ENCODE measurements around the gene DYNC1I1. TPM values are rescaled to one million over a fixed set of nuclear protein-coding genes. Genes with fewer than 3 reads are reported as not detected.

The DYNC1I1 gene
- total and polyA plus RNA-seq, 2 donors (not counting 1 experiment from before 2014, with no cell fraction given), result 0.17 to 0.30 TPM

DNA sequence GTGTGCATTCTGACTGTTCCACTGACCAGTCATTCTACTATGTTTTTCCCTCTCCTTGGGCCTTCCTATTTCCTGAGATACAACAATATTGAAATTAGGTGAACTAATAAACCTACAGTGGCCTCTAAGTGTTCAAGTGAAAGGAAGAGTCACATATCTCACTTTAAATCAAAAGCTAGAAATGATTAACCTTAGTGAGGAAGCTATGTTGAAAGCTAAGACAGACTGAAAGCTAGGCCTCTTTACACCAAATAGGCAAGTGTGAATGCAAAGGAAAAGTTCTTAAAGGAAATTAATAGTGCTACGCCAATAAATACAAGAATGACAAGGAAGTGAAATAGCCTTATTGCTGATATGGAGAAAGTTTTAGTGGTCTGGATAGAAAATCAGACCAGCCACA lies 5.7 kb upstream of the DYNC1I1 start:
- no peak overlapping the region for H2AFZ ChIP-seq (ENCODE audit: low read length)
- H3K9me3 ChIP-seq (ENCODE audit: control insufficient read depth, insufficient read depth, low read depth, low read length), result no peaks in the 10 kb centered on the region
- TF ChIP-seq, protein P1, sequence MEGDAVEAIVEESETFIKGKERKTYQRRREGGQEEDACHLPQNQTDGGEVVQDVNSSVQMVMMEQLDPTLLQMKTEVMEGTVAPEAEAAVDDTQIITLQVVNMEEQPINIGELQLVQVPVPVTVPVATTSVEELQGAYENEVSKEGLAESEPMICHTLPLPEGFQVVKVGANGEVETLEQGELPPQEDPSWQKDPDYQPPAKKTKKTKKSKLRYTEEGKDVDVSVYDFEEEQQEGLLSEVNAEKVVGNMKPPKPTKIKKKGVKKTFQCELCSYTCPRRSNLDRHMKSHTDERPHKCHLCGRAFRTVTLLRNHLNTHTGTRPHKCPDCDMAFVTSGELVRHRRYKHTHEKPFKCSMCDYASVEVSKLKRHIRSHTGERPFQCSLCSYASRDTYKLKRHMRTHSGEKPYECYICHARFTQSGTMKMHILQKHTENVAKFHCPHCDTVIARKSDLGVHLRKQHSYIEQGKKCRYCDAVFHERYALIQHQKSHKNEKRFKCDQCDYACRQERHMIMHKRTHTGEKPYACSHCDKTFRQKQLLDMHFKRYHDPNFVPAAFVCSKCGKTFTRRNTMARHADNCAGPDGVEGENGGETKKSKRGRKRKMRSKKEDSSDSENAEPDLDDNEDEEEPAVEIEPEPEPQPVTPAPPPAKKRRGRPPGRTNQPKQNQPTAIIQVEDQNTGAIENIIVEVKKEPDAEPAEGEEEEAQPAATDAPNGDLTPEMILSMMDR (conservative IDR thresholded peaks at IDR 0.05 in 1 of 2, IDR thresholded peaks at IDR 0.05 in 1 of 2; ENCODE audit: low read depth in 1 of 2, low read length in 2 of 2), result no peak
- no peak for TF ChIP-seq EZH2 (IDR thresholded peaks at IDR 0.05; ENCODE audit: low read length, missing control alignments)
- H3K79me2 ChIP-seq (ENCODE audit: control insufficient read depth, insufficient read depth, low read length), result no peaks in the 10 kb centered on the region
- no peaks in the 10 kb centered on the region for H4K20me1 ChIP-seq (ENCODE audit: control insufficient read depth, extremely low read depth, insufficient read depth, low read length)
- no peaks in the 10 kb centered on the region for H3K4me1 ChIP-seq (ENCODE audit: control insufficient read depth, extremely low read depth, insufficient read depth, low read length)
- H3K4me3 ChIP-seq (replicated peaks in 1 of 4; ENCODE audit: control extremely low read depth in 1 of 4, insufficient read depth in 1 of 4, low read depth in 3 of 4, low read length in 4 of 4), result no peak overlapping the region
- no peaks in the 10 kb centered on the region for H3K36me3 ChIP-seq (ENCODE audit: control insufficient read depth, insufficient read depth, low read length)
- no peak overlapping the region for H3K27ac ChIP-seq (ENCODE audit: insufficient read depth, low read length)
- H3K27me3 ChIP-seq (ENCODE audit: control insufficient read depth, insufficient read depth, low read length), result no peaks in the 10 kb centered on the region
- no peak for DNase-seq (ENCODE audit: low read depth in 2 of 2)
- H3K4me2 ChIP-seq (ENCODE audit: extremely low read depth, insufficient read depth, low read length), result no peak overlapping the region
- no peak overlapping the region for H3K9ac ChIP-seq (ENCODE audit: insufficient read depth, low read length)

DNA sequence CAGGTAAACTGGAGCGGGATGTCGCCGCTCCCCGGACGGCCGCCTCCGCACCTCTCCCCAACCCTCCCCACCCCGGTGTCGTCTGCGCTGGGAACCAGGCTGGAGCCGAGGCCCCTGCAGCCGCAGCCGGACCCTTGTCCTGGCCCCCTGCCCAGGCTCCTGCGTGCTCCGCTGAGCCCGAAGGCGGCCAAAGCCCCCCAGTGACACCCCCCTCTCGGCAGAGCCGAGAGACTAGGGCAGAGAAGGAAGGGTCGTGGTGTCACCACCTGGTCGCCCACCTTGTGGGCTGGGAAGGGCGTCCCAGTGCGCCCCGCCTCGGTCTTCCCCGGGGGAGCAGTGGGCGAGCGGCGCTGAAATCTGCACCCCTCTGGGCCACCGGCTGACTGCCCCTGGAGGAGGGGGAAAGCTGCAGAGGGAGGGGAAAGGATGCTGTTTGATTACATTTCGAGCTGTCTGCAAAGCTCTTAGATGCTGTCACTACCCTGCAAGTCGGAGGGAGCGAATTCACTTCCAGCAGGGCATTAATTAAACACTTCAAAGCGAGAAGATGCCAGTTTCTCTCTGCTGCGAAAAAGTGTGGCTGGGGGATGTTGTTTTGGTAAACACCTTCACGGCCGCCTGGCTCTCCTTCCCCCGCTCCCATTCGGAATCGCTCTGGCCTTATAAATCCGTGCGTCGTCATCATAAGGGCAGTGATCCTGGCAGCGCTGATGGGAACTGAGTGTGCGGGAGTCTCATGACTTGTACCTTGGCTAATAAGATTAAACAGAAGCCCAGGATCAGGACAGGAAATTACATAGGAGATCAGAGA lies 622 bp downstream of the DYNC1I1 start:
- Histone ChIP-seq H3K9ac (ENCODE audit: insufficient read depth, low read length) (peak overlapping the region; percentile 5), H3K4me2 (ENCODE audit: extremely low read depth, insufficient read depth, low read length) (peak overlapping the region; percentile 81), H3K4me3 (replicated peaks in 1 of 4; ENCODE audit: control extremely low read depth in 1 of 4, insufficient read depth in 1 of 4, low read depth in 3 of 4, low read length in 4 of 4) (peak overlapping the region; percentile 43 to 56 (median 50)), H3K27me3 (ENCODE audit: control insufficient read depth, insufficient read depth, low read length) (no peaks in the 10 kb centered on the region), H2AFZ (ENCODE audit: low read length) (peak overlapping the region; percentile 67), H3K27ac (ENCODE audit: insufficient read depth, low read length) (no peak overlapping the region), H4K20me1 (ENCODE audit: control insufficient read depth, extremely low read depth, insufficient read depth, low read length) (no peaks in the 10 kb centered on the region), H3K4me1 (ENCODE audit: control insufficient read depth, extremely low read depth, insufficient read depth, low read length) (no peaks in the 10 kb centered on the region), H3K79me2 (ENCODE audit: control insufficient read depth, insufficient read depth, low read length) (no peaks in the 10 kb centered on the region), H3K9me3 (ENCODE audit: control insufficient read depth, insufficient read depth, low read depth, low read length) (no peaks in the 10 kb centered on the region), H3K36me3 (ENCODE audit: control insufficient read depth, insufficient read depth, low read length) (no peaks in the 10 kb centered on the region)
- DNase-seq (ENCODE audit: low read depth in 2 of 2), result peak; percentile 14 to 32
- TF ChIP-seq, protein P1 (conservative IDR thresholded peaks at IDR 0.05 in 1 of 2, IDR thresholded peaks at IDR 0.05 in 1 of 2; ENCODE audit: low read depth in 1 of 2, low read length in 2 of 2), result no peak
- TF ChIP-seq EZH2 (IDR thresholded peaks at IDR 0.05; ENCODE audit: low read length, missing control alignments), result no peak

DNA sequence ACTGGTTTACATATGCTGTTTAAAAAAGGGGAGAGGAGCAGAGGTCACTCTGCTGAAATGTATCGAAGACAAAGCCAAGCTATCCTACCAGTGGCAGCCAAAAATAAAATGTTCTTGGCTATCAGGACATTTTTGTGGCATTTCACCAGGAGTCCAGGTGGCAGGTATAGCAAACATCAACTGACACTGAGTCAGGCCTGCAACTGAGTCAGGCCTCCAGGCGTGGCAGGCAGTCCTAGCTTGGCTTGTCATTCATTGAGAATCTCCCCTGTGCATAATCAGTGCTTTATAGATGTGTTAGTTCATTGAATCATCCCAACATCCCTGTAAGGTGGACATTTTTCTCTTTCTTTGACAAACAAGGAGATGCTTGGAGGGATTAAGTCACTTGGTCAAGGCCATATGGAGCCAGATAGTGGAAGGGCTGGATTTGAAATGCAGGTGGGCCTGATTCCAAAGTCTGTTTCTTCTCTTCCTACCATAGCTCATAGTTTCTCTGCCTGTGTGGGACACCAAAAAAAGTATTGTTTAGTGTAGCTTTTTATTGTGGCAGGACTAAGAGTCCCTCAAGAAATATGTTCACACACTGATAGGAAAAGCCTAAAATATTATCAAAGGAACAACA lies 4.3 kb downstream of the DYNC1I1 start:
- TF ChIP-seq, protein P1 (conservative IDR thresholded peaks at IDR 0.05 in 1 of 2, IDR thresholded peaks at IDR 0.05 in 1 of 2; ENCODE audit: low read depth in 1 of 2, low read length in 2 of 2), result no peak
- TF ChIP-seq EZH2 (IDR thresholded peaks at IDR 0.05; ENCODE audit: low read length, missing control alignments), result no peak
- H3K27me3 ChIP-seq (ENCODE audit: control insufficient read depth, insufficient read depth, low read length), result no peaks in the 10 kb centered on the region
- H2AFZ ChIP-seq (ENCODE audit: low read length), result no peak overlapping the region
- no peaks in the 10 kb centered on the region for H3K79me2 ChIP-seq (ENCODE audit: control insufficient read depth, insufficient read depth, low read length)
- no peaks in the 10 kb centered on the region for H3K4me1 ChIP-seq (ENCODE audit: control insufficient read depth, extremely low read depth, insufficient read depth, low read length)
- H3K27ac ChIP-seq (ENCODE audit: insufficient read depth, low read length), result no peak overlapping the region
- no peak overlapping the region for H3K4me2 ChIP-seq (ENCODE audit: extremely low read depth, insufficient read depth, low read length)
- H3K4me3 ChIP-seq (replicated peaks in 1 of 4; ENCODE audit: control extremely low read depth in 1 of 4, insufficient read depth in 1 of 4, low read depth in 3 of 4, low read length in 4 of 4), result no peak overlapping the region
- no peaks in the 10 kb centered on the region for H3K36me3 ChIP-seq (ENCODE audit: control insufficient read depth, insufficient read depth, low read length)
- H3K9ac ChIP-seq (ENCODE audit: insufficient read depth, low read length), result no peak overlapping the region
- no peaks in the 10 kb centered on the region for H3K9me3 ChIP-seq (ENCODE audit: control insufficient read depth, insufficient read depth, low read depth, low read length)
- no peak for DNase-seq (ENCODE audit: low read depth in 2 of 2)
- no peaks in the 10 kb centered on the region for H4K20me1 ChIP-seq (ENCODE audit: control insufficient read depth, extremely low read depth, insufficient read depth, low read length)

Data from fibroblast of lung (primary cell).